Stomach (tissue), 9 donors: ENCODE results near the gene SERPINE1. TPM values are rescaled to one million over a fixed set of nuclear protein-coding genes. Genes with fewer than 3 reads are reported as not detected.

Experiments used
- DNase-seq, 2 donors: peaks; one replicate each; pipeline versions ENCODE4 v3.0.0 to v3.0.0-alpha.2; 2013 to 2019
- H3K27ac ChIP-seq, 5 donors: fragments of 200-600 bp in 4 of 5; sonication (generic) in 4 of 5; one replicate each; pipeline ENCODE4 v1.5.1; 2013 to 2019; ENCODE audit warnings: mild to moderate bottlenecking in 1 of 5, moderate library complexity in 1 of 5
- H3K27me3 ChIP-seq, 3 donors: fragments of 200-600 bp; sonication (generic); one replicate each; pipeline ENCODE4 v1.5.1; 2017 to 2019; ENCODE audit warnings: mixed run types in 1 of 3
- H3K36me3 ChIP-seq, 4 donors: fragments of 200-600 bp; sonication (generic); 1 replicate in 3 of 4; 2 replicates in 1 of 4; pipeline ENCODE4 v1.5.1; 2016 to 2019
- H3K4me1 ChIP-seq, 4 donors: fragments of 200-600 bp; sonication (generic); one replicate each; pipeline ENCODE4 v1.5.1; 2016 to 2019
- H3K4me3 ChIP-seq, 4 donors: fragments of 200-600 bp; sonication (generic) in 3 of 4; one replicate each; pipeline ENCODE4 v1.5.1; 2016 to 2019; ENCODE audit warnings: mild to moderate bottlenecking in 1 of 4
- H3K9me3 ChIP-seq, 4 donors: fragments of 200-600 bp; sonication (generic); one replicate each; pipeline ENCODE4 v1.5.1; 2016 to 2019
- CTCF ChIP-seq, 7 experiments: fragments of 450-650 bp in 4 of 7; fragments of 200-600 bp in 3 of 7; sonication (generic) in 3 of 7; IDR thresholded peaks; one replicate each; pipeline ENCODE4 v1.5.1; 2016 to 2019; ENCODE audit warnings: antibody characterized with exemption in 7 of 7, control low read depth in 2 of 7, mild to moderate bottlenecking in 1 of 7
- EP300 ChIP-seq: sonication (generic); formaldehyde crosslinking; IDR thresholded peaks from one replicate; pipeline ENCODE4 v1.6.1; 2017; ENCODE audit warnings: antibody characterized with exemption
- POLR2A ChIP-seq, 4 donors: fragments of 450-650 bp; IDR thresholded peaks; one replicate each; pipeline ENCODE4 v1.6.1; 2016; ENCODE audit warnings: antibody characterized with exemption in 4 of 4, control low read depth in 2 of 4, mild to moderate bottlenecking in 1 of 4, moderate library complexity in 1 of 4
- POLR2AphosphoS5 ChIP-seq, 3 donors: sonication (generic); formaldehyde crosslinking; IDR thresholded peaks; one replicate each; pipeline ENCODE4 v1.6.1; 2016; ENCODE audit warnings: antibody characterized with exemption in 3 of 3
- WGBS, 5 donors: extraction: QIAGEN DNeasy Blood & Tissue Kit in 3 of 5; methylation state at CpG; one replicate each; pipeline versions ENCODE4 v1.1.5 to v1.1.7; 2013 to 2018; 5-methylcytosine and 5-hydroxymethylcytosine counted together
- intact Hi-C: fragments of 100-400 bp; cut with DNase I; formaldehyde crosslinking; loops from one replicate; pipeline ENCODE4 v1.15.1; 2023; ENCODE audit warnings: low total_unique reads
- polyA plus RNA-seq, 3 donors: library from polyadenylated mRNA; stranded (reverse); fragments of 200-250 nt; gene quantifications; one replicate each; pipeline ENCODE4 v1.2.3, GENCODE V29; 2013
- total RNA-seq, 5 donors: library from RNA; depleted of rRNA; stranded (reverse); fragments of >200 nt; gene quantifications; one replicate each; pipeline versions ENCODE4 v1.1.0 to v1.2.3, GENCODE V29; 2014 to 2016
- donor health status: healthy with polysubstance abuse.
- donor health status: Bipolar disorder and iron deficiency.
- donor health status: healthy.

SERPINE1 gene
- total and polyA plus RNA-seq, 8 donors: 0.58 to 25.0 (median 6.3) TPM

- H3K9me3 ChIP-seq: no peaks in the 10 kb centered on the region
- TF ChIP-seq POLR2AphosphoS5 (IDR thresholded peaks at IDR 0.05): no peak
- TF ChIP-seq EP300: no peak
- TF ChIP-seq POLR2A (IDR thresholded peaks at IDR 0.05): no peak
- TF ChIP-seq CTCF (IDR thresholded peaks at IDR 0.05): no peak
- peaks cover 53 to 100% (median 100%) of the 10 kb centered on the region in 3 donors for H3K27me3 ChIP-seq
- DNase-seq: no peak
- 3 to 7% (median 4%) methylated on average over 5 to 6 of the region's 6 CpGs for WGBS, 5 donors
- H3K36me3 ChIP-seq: no peaks in the 10 kb centered on the region
- peaks cover 40 to 75% (median 64%) of the 10 kb centered on the region in 4 donors for H3K4me1 ChIP-seq
- no peak overlapping the region for H3K4me3 ChIP-seq
- intact Hi-C loops: no loop called here
- no peak overlapping the region for H3K27ac ChIP-seq
These were observed 41.6 kb downstream of the SERPINE1 start for GRCh38 chr7:101168412-101169049.

DNA sequence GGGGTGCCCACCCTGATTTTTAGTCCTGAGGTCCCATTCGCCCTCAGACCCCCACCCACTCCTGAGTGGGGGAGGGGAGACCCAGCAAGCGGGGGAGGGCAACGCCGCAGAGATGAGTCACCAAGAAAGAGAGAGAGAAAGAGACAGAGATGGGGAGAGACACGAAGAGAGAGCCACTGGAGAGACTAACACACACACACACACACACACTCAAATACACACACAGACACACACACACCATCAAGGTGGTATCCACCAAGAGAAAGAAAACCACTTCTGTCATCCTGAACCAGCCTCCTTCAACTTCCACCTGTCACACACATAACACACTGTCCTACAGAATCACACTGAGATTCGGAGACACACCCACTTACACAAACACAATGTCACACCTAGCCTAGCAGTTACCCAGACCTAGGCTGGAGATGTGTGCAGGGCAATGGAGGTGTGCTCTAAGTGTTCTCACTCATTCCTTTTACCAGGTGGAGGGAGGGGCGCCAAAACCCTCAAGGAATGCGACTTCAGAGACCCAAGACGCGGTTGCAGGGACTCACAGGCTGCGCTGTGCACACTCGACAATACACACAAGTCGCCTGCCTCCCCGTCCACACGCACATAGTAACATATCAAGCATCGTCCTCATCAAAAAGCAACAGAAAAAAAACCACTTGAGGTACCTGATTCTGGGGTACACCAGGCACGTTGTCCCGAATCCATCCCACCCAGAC is 42.4 kb downstream of the SERPINE1 start:
- TF ChIP-seq POLR2A (IDR thresholded peaks at IDR 0.05) (no peak), EP300 (no peak), POLR2AphosphoS5 (IDR thresholded peaks at IDR 0.05) (no peak)

DNA sequence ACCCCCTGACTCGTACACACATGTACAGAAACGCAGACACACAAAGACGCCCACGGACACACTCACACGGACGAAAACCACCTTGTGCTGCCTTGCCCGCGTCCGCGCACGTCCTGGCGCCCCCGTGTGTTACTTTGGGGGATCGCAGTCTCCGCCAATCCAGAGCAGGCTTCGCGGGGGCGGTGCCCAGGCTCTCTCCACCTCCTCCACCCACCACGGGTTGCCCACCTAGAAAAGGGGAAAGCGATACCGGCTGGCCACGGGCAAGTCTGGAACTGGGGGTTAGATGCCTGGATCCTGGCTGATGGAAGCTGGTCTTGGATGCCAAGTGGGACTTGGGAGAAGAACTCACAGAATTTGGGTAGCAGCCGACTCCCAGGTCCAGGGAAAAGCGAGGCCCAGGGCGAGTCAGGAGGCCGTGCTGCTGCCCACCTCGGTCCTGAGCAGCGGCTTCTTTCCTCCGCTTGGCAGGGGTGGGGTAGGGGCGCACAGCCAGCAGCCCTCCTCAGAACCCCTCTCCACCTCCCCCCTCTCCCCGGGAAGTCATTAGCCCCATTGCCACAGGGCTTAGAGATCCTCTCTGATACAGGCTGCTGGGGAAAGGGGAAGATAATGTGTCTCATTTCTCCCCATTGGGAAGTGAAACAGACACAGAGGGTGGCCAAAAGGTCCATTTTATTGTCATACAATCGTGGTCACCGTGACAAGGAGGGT is 43.1 kb downstream of the SERPINE1 start:
- TF ChIP-seq POLR2AphosphoS5 (IDR thresholded peaks at IDR 0.05) (peak in 1 of 3 donors; percentile 12), CTCF (IDR thresholded peaks at IDR 0.05) (peak in 5 of 7 experiments; percentile 68 to 88 (median 84)), POLR2A (IDR thresholded peaks at IDR 0.05) (no peak), EP300 (no peak)
- Histone ChIP-seq H3K4me3 (no peak overlapping the region), H3K9me3 (no peaks in the 10 kb centered on the region), H3K36me3 (no peaks in the 10 kb centered on the region), H3K4me1 (peaks cover 34 to 71% (median 61%) of the 10 kb centered on the region in 4 donors), H3K27ac (no peak overlapping the region), H3K27me3 (peaks cover 49 to 100% (median 100%) of the 10 kb centered on the region in 3 donors)
- intact Hi-C loops: no loop called here
- DNase-seq: peak; percentile 75 to 88
- WGBS, 5 donors: 1 to 3% (median 2%) methylated on average over 28 to 33 of the region's 33 CpGs

More for the DNA sequence above, 42.4 kb downstream of the SERPINE1 start:
- no peak for DNase-seq
- intact Hi-C loops: no loop called here
- Histone ChIP-seq H3K9me3 (no peaks in the 10 kb centered on the region), H3K27me3 (peaks cover 49 to 100% (median 100%) of the 10 kb centered on the region in 3 donors), H3K27ac (no peak overlapping the region), H3K4me3 (no peak overlapping the region), H3K36me3 (no peaks in the 10 kb centered on the region), H3K4me1 (peaks cover 39 to 75% (median 64%) of the 10 kb centered on the region in 4 donors)
- WGBS, 5 donors: 0 to 4% (median 2%) methylated on average over 18 of the region's 18 CpGs

- no peak for DNase-seq
- 4 to 5% (median 4%) methylated on average over 17 of the region's 17 CpGs for WGBS, 5 donors
- Histone ChIP-seq H3K27me3 (peaks cover 48 to 100% (median 100%) of the 10 kb centered on the region in 3 donors), H3K27ac (no peak overlapping the region), H3K9me3 (no peaks in the 10 kb centered on the region), H3K4me1 (peaks cover 28 to 63% (median 53%) of the 10 kb centered on the region in 4 donors), H3K4me3 (no peak overlapping the region), H3K36me3 (no peaks in the 10 kb centered on the region)
- no peak for TF ChIP-seq CTCF (IDR thresholded peaks at IDR 0.05)
- TF ChIP-seq POLR2AphosphoS5 (IDR thresholded peaks at IDR 0.05): no peak
- no peak for TF ChIP-seq POLR2A (IDR thresholded peaks at IDR 0.05)
- TF ChIP-seq EP300: no peak
- intact Hi-C loops: no loop called here
These were observed 43.9 kb downstream of the SERPINE1 start for GRCh38 chr7:101170617-101171441.
